Activated CD4-positive, alpha-beta T cell treated with anti-CD3 and anti-CD28 coated beads, Interleukin-2, Interleukin-6, amounts not matched to agents 100 ng/mL and 50 ng/mL, durations not matched to agents 16 hours and 8 hours (primary cell): ENCODE measurements around the gene DOCK10.
A peak's percentile ranks its signal among the peaks of the same experiment; 100 is the strongest.

Experiments
- DNase-seq: peaks from one replicate; pipeline ENCODE4 v3.0.0-alpha.2; 2020

Gene DOCK10

DNA sequence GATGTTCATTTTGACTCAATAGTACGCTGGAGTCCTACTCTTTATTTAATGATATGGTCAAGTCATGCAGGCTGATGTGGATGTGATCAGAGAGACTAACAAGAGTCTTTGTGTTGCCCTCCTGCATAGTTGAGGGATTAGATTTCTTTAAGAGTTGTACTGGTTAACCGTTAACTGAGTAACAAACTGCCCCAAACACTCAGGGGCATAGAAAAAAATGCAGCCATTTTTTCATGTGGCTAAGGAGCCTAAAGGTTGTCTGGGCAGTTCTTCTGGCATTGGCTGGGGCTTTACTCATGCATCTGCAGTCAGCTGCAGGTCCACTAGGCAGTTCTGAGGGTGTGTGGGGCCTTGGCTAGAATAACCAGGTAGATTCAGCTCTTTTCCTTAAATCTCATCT, 32.5 kb downstream of the DOCK10 start:
- no peak for DNase-seq

DNA sequence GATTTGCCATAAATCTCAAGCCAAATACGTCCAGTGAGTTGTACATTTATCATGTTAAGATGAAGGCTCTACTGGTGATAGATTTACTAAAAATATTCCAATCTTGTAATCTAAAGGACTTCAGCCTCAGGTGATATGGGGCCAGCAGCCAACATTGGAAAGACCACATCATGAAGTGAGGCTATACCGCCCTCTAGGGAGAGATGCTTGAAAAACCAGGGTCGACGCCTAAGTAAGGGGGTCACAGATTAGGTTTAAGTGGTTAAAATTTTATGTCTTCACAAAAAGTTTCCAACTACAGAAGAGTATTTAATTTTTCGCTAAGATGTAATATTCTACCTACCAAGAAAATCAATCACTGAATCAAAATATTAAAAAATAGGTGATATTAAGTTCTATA, 33.3 kb downstream of the DOCK10 start:
- DNase-seq = peak; percentile 38

DNA sequence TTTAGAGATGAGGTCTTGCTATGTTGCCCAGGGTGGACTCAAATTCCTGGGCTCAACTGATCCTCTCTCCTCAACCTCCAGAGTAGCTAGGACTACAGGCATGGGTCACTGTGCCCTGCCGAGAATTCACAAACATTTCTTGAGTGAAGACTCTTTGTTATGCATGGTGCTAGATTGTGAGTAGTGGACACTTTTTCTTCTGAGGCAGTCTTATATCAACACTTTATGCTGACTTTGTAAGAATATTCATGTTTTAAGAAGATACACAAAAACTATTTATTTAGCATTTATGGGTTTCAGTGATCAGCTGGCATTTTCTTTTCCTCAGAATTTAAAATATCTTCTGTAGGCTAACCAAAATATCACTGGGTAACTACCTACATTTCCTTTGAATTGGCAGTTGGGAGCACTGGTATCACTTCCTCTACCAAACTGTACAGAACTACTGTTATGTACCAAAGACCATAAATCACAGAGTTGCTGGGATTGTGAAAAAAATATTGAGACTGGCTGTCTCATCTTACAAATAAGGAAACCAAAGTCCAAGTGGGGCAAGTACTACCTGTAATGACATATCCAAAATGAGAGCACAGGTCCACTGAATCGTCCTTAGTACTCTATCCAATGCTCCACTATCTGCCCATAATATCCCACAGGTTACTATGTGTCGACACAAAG, 34.0 kb downstream of the DOCK10 start:
- no peak for DNase-seq

DNA sequence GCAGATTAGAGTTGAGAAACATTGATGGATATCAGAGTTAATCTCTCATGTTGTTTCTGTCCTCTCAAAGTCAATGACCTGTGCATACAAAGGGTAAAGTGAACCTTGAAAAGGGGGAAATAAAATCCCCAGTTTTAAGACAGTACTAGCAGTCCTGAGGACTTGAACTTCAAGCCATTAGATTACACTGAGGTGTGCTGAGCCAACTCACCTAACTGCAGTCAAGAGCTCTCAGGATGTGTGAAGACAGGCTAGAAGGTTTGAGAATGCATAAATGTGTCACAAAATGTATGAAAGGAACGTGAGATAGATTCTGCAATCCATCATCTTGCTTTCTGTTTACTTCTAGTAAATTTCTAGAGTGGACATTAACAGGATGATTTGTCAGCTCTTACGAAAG, 35.5 kb downstream of the DOCK10 start:
- no peak for DNase-seq

DNA sequence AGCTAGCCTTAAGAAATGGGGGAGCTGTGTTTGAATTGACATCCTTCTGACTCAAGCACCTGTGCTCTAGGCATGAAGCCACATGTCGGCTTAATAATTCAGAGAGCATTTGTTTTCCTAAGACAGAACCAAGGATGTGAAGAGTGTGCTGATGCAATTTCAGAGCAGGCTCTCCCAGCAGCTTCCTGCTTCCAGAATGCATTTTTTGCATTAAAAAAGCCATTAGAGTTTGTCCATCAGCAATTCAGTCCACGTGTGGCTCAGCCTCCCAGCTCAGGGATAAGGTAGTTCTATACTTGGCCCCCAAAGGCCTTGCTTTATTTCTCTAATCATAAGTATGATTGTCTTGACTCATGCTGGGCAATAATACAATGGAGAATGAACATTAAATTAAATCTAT, 37.7 kb downstream of the DOCK10 start:
- DNase-seq = no peak

DNA sequence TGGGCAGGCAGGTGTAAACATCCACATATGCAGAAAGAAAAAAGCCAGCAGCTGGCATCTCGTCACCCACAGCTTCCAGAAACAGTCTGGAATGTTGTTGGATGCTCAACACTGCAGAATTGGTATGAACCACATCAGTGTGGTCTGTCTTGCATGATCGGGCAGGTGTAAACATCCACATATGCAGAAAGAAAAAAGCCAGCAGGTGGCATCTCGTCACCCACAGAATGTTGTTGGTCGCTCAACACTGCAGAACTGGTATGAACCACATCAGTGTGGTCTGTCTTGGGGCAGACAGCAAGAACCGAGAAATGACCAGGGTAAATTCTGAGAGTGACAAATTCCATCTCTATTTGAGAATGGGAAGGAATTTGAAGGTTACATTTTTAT, 39.6 kb downstream of the DOCK10 start:
- peak; percentile 45 for DNase-seq

DNA sequence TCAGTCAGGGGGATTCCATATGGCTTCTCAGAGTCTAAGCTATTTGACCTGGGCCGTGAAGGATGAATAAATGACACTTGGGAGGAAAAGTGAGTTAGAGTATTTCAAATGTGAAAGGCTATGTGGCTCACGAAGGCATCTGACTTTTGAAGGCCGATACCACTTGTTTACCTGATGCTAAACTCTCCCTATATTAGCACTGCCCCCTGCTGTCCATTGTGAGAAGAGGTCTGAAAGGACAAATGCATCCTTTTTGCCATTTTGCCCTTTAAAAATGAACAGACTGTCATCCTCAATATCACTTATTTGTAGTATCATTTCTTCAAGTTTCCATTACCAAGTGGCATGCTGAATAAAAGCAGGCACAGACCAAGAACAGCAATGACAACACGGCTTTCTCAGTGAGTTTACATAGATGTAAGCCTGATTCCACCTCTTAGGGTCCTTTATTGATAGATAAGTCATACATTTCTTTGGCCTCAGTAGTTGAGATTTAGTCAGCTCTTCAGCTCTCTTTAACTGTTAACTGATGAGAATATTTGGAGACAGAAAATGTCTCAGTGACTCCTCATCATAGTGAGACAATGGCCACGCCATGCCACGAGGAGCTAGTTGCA, 40.1 kb downstream of the DOCK10 start:
- peak; percentile 82 for DNase-seq

DNA sequence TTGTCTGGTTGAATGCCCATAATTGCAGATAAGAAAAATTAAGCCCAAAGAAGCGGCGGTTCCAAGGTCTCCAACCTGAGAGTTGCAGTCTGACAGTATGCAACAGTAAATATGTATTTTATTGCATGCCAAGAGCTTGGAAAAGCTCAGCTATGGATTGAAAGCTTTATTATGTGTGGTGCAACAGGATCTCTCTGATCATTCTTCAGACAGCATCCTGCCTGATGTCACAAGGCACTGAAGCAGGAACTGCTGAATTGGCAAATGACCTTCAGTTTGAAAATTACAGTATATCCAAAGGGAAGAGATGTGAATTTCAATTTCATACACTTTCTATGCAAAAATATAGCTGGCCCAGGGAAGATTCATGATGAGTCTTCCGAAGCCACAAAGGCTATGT, 42.5 kb downstream of the DOCK10 start:
- DNase-seq = no peak

DNA sequence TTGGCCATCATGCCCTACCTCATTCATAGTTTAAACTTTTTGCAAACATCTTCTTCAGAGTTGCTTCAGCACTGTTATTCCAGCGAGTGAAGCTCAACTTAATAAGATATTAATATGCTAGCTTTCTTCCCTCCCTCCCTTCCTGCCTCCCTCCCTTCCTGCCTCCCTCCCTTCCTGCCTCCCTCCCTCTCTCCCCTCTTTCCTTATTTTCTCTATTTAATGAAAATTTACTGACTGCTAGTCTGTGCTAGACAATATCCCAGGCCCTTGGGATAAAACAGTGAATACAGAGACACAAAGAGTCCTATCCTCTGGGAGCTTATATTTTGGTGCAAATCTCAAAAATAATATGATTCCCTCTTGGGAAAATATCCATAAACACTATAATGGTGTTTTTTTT, 42.9 kb downstream of the DOCK10 start:
- no peak for DNase-seq

DNA sequence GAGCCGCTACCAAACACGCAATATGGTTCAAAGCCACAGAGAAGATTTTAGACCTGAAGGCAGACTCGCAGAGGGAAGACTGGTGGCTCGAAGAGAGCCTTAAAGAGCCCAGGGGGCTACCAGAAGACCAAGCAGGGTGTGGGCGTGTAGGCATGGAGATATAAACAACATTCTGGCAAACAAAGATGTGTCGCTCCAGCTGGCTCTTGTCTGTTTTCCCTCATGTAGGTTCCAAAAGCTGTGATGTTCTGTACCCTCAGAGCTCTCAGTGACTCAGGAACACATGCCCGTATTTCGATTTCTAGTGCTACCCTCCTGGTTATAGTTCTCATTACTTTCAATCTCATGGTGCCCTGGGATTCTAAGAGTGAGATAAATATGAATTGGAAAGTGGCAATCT, 44.5 kb downstream of the DOCK10 start:
- DNase-seq = no peak

DNA sequence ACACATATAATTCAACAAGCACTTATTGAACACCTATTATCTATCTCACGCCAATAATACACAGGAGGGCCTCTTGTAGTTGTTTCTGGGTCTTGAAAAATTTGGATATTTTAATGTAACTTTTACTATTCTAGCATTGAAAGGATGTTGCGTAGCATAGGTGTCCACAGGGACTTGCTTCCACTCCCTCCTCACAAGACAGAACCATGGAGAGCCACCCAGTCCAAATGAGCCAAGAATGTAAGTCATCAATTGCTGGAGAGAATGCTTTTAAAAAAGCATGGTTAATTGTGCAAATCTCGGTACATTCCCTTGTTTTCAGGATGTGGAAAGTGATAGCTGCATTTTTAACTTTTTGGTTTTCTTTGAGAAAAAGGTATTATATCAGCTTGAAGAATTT, 46.8 kb downstream of the DOCK10 start:
- no peak for DNase-seq

DNA sequence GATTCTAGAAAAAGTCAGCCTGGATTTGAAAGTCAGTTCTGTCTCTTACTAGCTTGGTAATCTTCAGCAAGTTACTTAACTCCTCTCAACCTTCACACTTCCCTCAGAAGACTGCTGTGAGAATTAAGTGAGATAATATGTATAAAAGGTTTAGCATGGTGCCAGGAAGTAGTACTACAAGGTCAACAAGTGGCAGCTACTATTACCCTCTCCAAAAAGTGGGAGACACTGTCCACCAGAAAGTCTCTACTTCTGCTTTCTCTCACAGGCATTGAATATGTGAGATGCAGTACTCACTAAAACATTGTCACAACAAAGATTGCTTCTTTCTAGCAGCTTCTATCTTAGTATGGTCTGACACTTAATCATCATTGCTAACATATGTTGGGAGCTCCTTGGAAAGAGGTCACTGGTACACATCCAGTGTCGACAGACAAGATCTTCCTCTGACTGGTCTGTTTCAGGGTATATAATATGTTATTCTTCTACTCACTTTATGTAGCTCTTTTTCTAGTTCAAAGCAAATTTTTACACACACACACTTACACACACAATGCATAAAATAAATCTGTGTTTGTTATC, 47.9 kb downstream of the DOCK10 start:
- no peak for DNase-seq

DNA sequence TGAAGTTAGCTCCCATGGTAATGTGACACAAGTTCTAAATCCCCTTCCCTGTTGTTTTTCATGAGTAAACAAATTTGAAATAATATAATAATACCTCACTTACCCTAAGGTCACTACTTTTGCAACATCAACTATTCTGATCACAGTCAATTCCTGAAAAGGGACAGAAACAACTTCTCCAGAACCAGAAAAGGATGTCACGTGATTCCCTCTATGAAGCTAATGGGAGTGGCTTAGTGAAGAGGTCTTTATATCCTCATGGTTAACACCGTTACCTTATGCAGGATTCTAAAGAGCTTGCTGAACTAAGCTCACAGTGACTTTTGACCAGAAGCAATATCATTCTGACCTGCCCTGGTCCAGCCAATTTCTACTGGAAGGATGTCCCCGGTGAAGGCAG, 51.6 kb downstream of the DOCK10 start:
- no peak for DNase-seq

DNA sequence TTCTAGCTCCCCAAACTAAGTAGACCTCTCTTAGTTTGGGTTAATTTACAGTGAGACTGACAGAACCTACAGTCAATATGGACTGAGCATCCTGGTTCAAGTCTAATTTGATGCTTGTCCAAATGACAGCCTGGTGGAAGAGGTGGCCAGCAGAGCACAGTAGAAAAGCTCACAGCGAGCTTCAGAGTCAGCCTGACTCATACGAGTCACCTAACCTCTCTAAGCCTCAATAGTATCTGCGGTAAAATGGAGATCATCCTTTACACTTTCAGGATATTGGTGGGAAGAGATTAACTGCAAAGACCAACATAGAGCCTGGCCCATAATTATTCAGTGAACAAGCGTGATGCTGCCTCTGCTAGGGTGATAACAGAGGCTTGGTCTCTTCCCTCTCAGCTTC, 54.5 kb downstream of the DOCK10 start:
- DNase-seq = peak; percentile 10

DNA sequence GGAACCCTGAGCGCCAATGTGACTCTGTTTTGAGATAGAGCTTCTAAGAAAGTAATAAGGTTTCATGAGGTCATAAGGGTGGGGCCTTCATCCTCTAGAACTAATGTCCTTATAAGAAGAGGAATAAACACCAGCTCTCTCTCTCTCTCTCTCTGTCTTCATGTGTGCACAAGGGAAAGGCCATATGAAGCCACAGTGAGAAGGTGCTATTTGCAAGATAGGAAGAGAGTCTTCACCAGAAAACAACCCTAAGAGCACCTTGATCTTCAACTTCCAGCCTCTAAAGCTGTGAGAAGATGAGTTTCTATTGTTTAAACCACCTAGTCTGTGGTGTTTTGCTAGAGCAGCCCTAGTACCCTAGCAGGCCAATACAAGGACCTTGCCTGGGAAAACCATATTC, 55.8 kb downstream of the DOCK10 start:
- no peak for DNase-seq

DNA sequence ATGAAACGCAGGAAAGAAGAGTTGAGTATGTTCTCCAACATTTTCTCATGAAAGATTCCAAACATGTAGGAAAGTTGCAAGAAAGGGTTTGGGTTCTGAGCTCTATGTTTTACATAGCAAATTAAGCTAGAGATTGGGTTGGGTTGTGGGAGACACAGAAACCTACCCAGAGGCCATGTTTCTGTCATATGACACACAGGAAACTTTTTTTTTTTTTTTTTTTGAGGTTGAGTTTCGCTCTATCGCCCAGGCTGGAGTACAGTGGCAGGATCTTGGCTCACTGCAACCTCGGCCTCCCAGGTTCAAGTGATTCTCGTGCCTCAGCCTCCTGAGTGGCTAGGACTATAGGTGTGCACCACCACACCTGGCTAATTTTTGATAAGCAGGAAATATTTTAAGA, 57.6 kb downstream of the DOCK10 start:
- peak; percentile 30 for DNase-seq

DNA sequence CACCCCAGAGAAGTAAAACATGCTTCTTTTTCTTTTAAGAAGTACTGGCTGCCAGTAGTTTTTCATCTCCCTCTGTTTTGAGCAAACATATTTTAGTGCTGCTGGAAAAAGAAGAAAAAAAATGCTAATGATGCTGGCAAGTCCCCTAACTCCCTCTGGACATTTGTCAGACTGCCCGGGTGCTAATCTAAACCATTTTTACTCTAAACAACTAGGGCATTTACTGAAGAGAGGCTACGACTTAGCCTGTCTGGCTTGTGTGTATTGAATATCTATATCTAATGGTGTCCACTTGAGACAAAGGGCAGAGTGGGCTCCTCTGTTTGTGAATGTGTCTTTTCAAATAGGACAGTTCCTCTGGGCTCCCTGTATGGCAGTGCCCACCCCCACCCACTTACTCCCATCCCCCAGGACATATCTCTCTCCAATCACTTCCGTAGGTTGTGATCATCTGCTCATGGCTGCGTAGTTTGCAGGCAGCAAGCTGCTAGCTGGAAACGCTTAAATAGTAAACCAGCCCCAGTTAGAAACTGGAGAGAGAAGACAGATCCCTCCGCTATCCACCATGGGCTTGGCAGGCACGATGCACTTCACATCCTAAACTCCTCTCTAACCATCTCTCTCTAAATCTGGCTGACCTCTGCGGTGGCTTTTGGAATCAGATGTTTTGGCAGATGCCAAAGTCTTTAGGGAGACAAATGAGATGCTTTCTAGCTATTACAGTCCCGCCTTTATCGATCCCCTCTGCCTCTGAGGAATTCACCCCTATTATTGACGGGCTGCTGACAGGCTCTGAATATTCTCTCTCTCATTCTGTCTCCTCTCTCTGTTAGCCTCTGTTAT, 58.3 kb downstream of the DOCK10 start:
- no peak for DNase-seq

DNA sequence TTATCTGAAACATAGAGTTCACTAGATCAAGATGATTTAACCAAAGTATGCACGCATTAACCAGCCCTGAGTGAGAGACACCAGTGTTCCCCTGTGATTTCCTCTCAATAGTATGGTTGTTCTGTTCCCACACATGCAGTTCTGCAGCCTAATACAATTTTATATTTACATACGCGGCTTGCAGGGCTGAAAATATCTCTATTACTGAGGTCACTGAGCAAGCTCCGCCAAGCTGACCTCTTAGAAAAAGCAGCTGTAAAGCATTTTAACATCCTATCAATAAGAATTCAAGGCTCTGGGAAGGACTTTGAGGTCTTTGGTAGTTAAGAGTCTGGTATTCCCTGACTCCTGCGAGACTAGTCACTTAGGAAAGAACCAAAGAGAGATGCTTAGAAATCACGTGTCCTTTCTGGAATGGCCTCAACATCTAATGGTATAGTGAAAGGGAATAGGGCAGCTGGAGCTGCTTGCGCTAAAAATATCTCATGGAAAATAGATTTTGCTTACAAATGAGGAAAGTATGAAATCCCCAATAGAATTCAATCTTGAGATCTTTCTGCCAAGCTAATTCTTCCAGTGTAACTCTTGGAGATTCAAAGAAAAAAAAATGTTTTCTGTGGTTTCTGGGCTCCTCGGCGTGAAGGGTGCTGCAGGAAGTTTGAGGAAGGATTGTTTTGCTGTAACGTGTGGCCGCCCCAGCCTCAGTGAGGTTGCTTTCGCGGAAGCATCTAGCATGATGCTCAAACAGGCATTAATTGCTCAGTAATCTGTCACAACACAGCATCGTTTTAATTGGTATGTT, 59.2 kb downstream of the DOCK10 start:
- DNase-seq = peak; percentile 53

DNA sequence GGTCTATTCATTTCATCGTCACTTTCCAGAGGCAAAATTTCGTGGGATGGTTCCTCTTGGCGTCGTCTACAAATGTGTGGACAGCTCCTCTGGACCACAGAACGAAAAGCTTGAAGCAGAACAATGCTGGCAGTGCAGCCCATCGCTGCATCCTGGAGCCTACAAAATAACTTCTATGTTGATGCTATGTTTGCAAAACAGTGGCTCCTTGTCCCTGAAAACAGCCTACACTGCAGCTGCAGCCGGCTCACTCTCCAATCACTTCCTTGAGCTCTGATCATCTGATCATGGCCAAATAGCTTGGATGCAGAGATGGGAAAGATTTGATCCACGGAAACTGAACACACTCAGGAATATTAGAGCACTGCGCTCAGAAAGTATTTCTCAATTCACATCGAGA, 60.0 kb downstream of the DOCK10 start:
- no peak for DNase-seq

DNA sequence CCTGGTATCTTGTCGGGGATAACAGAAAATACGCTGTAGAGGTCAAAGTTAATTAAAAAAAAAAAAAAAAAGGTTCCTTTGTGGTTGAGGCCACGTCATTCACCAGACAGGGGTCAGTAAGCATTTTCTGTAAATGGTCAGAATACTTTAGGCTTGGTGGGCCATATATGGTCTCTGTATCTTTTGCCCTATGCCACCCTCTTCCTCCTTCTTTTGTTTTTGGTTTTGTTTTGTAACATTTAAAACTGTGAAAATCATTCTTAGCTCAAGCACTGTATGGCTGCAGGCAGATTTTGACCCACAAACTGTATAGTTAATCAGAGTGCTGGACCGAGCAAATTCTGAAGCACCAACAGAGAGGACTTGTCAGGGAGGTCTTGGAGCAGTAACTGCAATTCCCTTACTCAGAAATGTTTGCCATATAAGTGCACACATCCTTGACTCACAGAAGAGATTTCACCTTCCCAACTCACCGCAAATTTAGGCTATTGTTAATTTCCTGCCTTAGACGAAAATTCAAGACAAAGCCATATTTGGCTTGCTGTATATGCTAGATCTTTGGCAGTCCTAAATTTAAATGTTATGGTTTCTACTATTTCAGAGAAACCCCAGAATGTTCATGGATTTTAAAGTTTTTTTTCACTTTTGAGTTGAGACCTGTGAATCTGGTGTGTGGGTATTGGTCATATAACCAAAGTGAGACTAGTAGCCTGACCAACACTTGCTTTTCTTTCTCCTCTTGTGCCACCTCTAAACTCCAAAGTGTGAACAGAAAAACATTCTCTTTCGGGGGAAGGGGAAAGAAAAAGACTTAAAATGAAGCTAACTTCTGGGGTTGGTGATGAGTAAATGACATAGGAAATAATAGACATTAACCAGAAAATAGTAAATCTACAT, 65.4 kb downstream of the DOCK10 start:
- peak; percentile 43 for DNase-seq

DNA sequence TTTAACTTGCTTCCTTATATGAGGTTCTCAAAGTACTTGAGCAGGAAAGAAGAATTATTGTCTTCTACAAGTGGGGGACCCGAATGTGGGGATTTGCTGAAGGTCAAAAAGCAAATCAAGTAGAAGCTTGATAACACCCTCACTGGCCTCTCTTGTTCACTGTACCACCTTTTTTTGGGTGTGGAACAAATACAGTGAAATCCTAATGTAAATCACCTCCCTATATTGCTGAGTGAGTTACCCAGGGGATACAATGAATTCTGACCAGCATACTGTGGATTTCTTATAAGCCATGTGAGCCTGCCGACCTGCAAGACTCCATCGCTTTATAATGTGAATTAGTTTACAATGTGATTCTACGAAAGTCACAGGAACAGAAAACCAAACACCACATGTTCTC, 66.5 kb downstream of the DOCK10 start:
- no peak for DNase-seq
